HCT116 (cell line): ENCODE results near the gene ATP5PD. TPM values are rescaled to one million over a fixed set of nuclear protein-coding genes. Genes with fewer than 3 reads are reported as not detected.

ENCODE experiments used
- ATAC-seq: fragments of 200-7000 bp; cut with Tn5 transposase; 2 replicates; pipeline ENCODE4 v1.9.1; 2020; ENCODE audit warnings: mild to moderate bottlenecking, moderate library complexity
- BruUV-seq: library from RNA; stranded (reverse); fragments of 400-500 nt; replicated peaks from 2 replicates; lab custom pipeline; 2021; lab: Mats Ljungman, UMichigan
- CTCF ChIA-PET: fragments of 300-600 bp; sonication (Branson Sonifier 250); formaldehyde crosslinking; loops from one replicate; lab custom pipeline; 2021; ENCODE audit warnings: antibody characterized with exemption; lab: Charles Lee
- POLR2A ChIA-PET: fragments of 300-600, 350-600 bp; sonication (Branson Sonifier 250); formaldehyde crosslinking; loops from one replicate; lab custom pipeline; 2021; ENCODE audit warnings: antibody characterized with exemption; lab: Charles Lee
- RAD21 ChIA-PET, 2 experiments: fragments of 300-600 bp; sonication (Branson Sonifier 250); formaldehyde crosslinking; loops; one replicate each; lab custom pipeline; 2023; ENCODE audit warnings: low total read pairs in 2 of 2; ENCODE audit not compliant: uncharacterized antibody in 2 of 2, unreplicated experiment in 2 of 2, low non-redundant PET in 1 of 2; lab: Charles Lee
- DNase-seq: peaks from one replicate; pipeline ENCODE4 v3.0.0-alpha.2; 2010; ENCODE audit warnings: low read depth, low spot score
- H2AFZ ChIP-seq: fragments of 200-600 bp; shearing (Covaris generic), sonication (generic); 2 replicates; pipeline ENCODE4 v1.6.1; 2017; ENCODE audit warnings: low read depth, mixed run types, mixed read lengths, antibody characterized with exemption, low read length; ENCODE audit not compliant: poor library complexity, severe bottlenecking
- H3K27ac ChIP-seq: 2 replicates; pipeline ENCODE4 v1.5.1; 2012; ENCODE audit warnings: low read depth, low read length
- H3K27me3 ChIP-seq: fragments of 200-600 bp; sonication (generic); 2 replicates; pipeline ENCODE4 v1.6.1; 2016; ENCODE audit warnings: mixed run types, low read length, mixed read lengths; ENCODE audit not compliant: insufficient read depth
- H3K36me3 ChIP-seq, 2 experiments: fragments of 200-500 bp in 1 of 2; fragments of 200-600 bp in 1 of 2; sonication (Bioruptor generic) in 1 of 2; sonication (generic) in 1 of 2; 2 replicates each; pipeline versions ENCODE4 v1.5.1 to v1.6.1; 2014 to 2016; ENCODE audit warnings: low read length in 2 of 2, inconsistent platforms in 1 of 2, mixed read lengths in 1 of 2, mixed run types in 1 of 2; ENCODE audit not compliant: insufficient read depth in 2 of 2, control insufficient read depth in 1 of 2
- H3K4me1 ChIP-seq, 2 experiments: fragments of 200-600 bp in 1 of 2; sonication (generic) in 1 of 2; 2 replicates each; pipeline versions ENCODE4 v1.5.1 to v1.6.1; 2012 to 2017; ENCODE audit warnings: low read length in 2 of 2, inconsistent platforms in 1 of 2, mild to moderate bottlenecking in 1 of 2, mixed read lengths in 1 of 2, mixed run types in 1 of 2, moderate library complexity in 1 of 2; ENCODE audit not compliant: insufficient read depth in 2 of 2, control insufficient read depth in 1 of 2
- H3K4me2 ChIP-seq: fragments of 200-600 bp; sonication (generic); 2 replicates; pipeline ENCODE4 v1.6.1; 2017; ENCODE audit warnings: mixed run types, low read length, mixed read lengths
- H3K4me3 ChIP-seq, 2 experiments: fragments of 200-600 bp in 1 of 2; sonication (generic) in 1 of 2; replicated peaks in 1 of 2; 2 replicates each; pipeline ENCODE4 v1.5.1; 2011 to 2016; ENCODE audit warnings: low read length in 2 of 2, control low read depth in 1 of 2, low read depth in 1 of 2, mild to moderate bottlenecking in 1 of 2, mixed read lengths in 1 of 2, mixed run types in 1 of 2
- H3K79me2 ChIP-seq: fragments of 200-600 bp; sonication (generic); 2 replicates; pipeline ENCODE4 v1.6.1; 2017; ENCODE audit warnings: mild to moderate bottlenecking, mixed run types, low read length, moderate library complexity, mixed read lengths; ENCODE audit not compliant: insufficient read depth
- H3K9ac ChIP-seq: fragments of 200-600 bp; sonication (generic); 2 replicates; pipeline ENCODE4 v1.6.1; 2016; ENCODE audit warnings: low read length, mixed read lengths
- H3K9me2 ChIP-seq: fragments of 200-600 bp; sonication (generic), shearing (Covaris generic); 2 replicates; pipeline ENCODE4 v1.6.1; 2017; ENCODE audit warnings: mixed run types, mild to moderate bottlenecking, moderate library complexity; ENCODE audit not compliant: insufficient read depth
- H3K9me3 ChIP-seq, 2 experiments: fragments of 200-500 bp in 1 of 2; fragments of 200-600 bp in 1 of 2; sonication (Bioruptor generic) in 1 of 2; sonication (generic) in 1 of 2; 2 replicates each; pipeline ENCODE4 v1.6.1; 2014 to 2017; ENCODE audit warnings: low read length in 2 of 2, mixed read lengths in 2 of 2, inconsistent platforms in 1 of 2, low read depth in 1 of 2, mild to moderate bottlenecking in 1 of 2, mixed run types in 1 of 2, moderate library complexity in 1 of 2; ENCODE audit not compliant: control insufficient read depth in 1 of 2, insufficient read depth in 1 of 2
- H4K20me1 ChIP-seq: fragments of 200-600 bp; sonication (generic), shearing (Covaris generic); 2 replicates; pipeline ENCODE4 v1.6.1; 2017; ENCODE audit warnings: mixed run types, mild to moderate bottlenecking, moderate library complexity; ENCODE audit not compliant: insufficient read depth
- CBX3 ChIP-seq: IDR thresholded peaks from 2 replicates; pipeline ENCODE4 v1.6.1; 2012; ENCODE audit warnings: low read depth
- CEBPB ChIP-seq: IDR thresholded peaks from 2 replicates; pipeline ENCODE4 v1.6.1; 2012; ENCODE audit warnings: low read depth
- ELF1 ChIP-seq: IDR thresholded peaks from 2 replicates; pipeline ENCODE4 v1.6.1; 2012; ENCODE audit warnings: low read depth, borderline replicate concordance
- EZH2 ChIP-seq: fragments of 200-600 bp; sonication (generic); IDR thresholded peaks from 2 replicates; pipeline ENCODE4 v1.6.1; 2017; ENCODE audit warnings: antibody characterized with exemption, mixed run types
- EZH2phosphoT487 ChIP-seq: fragments of 200-600 bp; IDR thresholded peaks from 2 replicates; pipeline ENCODE4 v1.6.1; 2018; ENCODE audit warnings: antibody characterized with exemption, borderline replicate concordance
- FOSL1 ChIP-seq: IDR thresholded peaks from 2 replicates; pipeline ENCODE4 v1.6.1; 2012; ENCODE audit warnings: low read depth
- POLR2A ChIP-seq: IDR thresholded peaks from 2 replicates; pipeline ENCODE4 v1.7.0; 2011; ENCODE audit warnings: borderline replicate concordance; ENCODE audit not compliant: insufficient read depth, insufficient read length; ENCODE audit errors: extremely low read depth
- POLR2AphosphoS5 ChIP-seq: IDR thresholded peaks from 2 replicates; pipeline ENCODE4 v1.6.1; 2011; ENCODE audit warnings: mild to moderate bottlenecking, low read depth, low read length, moderate library complexity
- SIN3A ChIP-seq: IDR thresholded peaks from 2 replicates; pipeline ENCODE4 v1.6.1; 2012; ENCODE audit warnings: low read depth
- SP1 ChIP-seq: IDR thresholded peaks from 2 replicates; pipeline ENCODE4 v1.6.1; 2012; ENCODE audit warnings: low read depth
- SRF ChIP-seq: IDR thresholded peaks from 2 replicates; pipeline ENCODE4 v1.6.1; 2012; ENCODE audit warnings: low read depth
- TCF7L2 ChIP-seq: IDR thresholded peaks from 2 replicates; pipeline ENCODE4 v1.7.0; 2011; ENCODE audit warnings: borderline replicate concordance, inconsistent platforms; ENCODE audit not compliant: insufficient read depth, insufficient read length; ENCODE audit errors: extremely low read depth
- YY1 ChIP-seq: IDR thresholded peaks from 2 replicates; pipeline ENCODE4 v1.6.1; 2011; ENCODE audit warnings: low read length, low read depth, moderate library complexity, mild to moderate bottlenecking; ENCODE audit not compliant: insufficient replicate concordance; ENCODE audit errors: extremely low read depth
- ZNF274 ChIP-seq: fragments of 200-500 bp; sonication (Bioruptor generic); IDR thresholded peaks from 2 replicates; pipeline ENCODE4 v1.6.1; 2014; ENCODE audit warnings: mild to moderate bottlenecking, low read depth, low read length, inconsistent platforms
- intact Hi-C: fragments of 100-400 bp; cut with micrococcal nuclease; formaldehyde crosslinking; loops from 2 replicates; pipeline ENCODE4 v1.10.0; 2022
- total RNA-seq: library from RNA; stranded (reverse); gene quantifications from one replicate; pipeline ENCODE4 v1.2.1, GENCODE V29; 2021; ENCODE audit not compliant: unreplicated experiment
- TF ChIP-seq, protein P1 (sequence below), 3 experiments: fragments of 200-600 bp in 1 of 3; sonication (generic) in 1 of 3; IDR thresholded peaks in 2 of 3; conservative IDR thresholded peaks in 1 of 3; 2 replicates each; pipeline ENCODE4 v1.5.1; 2012 to 2017; ENCODE audit warnings: low read depth in 2 of 3, low read length in 2 of 3, antibody characterized with exemption in 1 of 3, borderline replicate concordance in 1 of 3, control low read depth in 1 of 3, mild to moderate bottlenecking in 1 of 3, mixed read lengths in 1 of 3, mixed run types in 1 of 3, moderate library complexity in 1 of 3; ENCODE audit not compliant: insufficient read depth in 1 of 3
- TF ChIP-seq, protein P2 (sequence below): IDR thresholded peaks from 2 replicates; pipeline ENCODE4 v1.6.1; 2012
- TF ChIP-seq, protein P3 (sequence below): IDR thresholded peaks from 2 replicates; pipeline ENCODE4 v1.6.1; 2012
- TF ChIP-seq, protein P4 (sequence below): IDR thresholded peaks from 2 replicates; pipeline ENCODE4 v1.6.1; 2012; ENCODE audit warnings: low read depth

ATP5PD gene
- total RNA-seq, 1 experiment from 2014 or later: 407 TPM

DNA sequence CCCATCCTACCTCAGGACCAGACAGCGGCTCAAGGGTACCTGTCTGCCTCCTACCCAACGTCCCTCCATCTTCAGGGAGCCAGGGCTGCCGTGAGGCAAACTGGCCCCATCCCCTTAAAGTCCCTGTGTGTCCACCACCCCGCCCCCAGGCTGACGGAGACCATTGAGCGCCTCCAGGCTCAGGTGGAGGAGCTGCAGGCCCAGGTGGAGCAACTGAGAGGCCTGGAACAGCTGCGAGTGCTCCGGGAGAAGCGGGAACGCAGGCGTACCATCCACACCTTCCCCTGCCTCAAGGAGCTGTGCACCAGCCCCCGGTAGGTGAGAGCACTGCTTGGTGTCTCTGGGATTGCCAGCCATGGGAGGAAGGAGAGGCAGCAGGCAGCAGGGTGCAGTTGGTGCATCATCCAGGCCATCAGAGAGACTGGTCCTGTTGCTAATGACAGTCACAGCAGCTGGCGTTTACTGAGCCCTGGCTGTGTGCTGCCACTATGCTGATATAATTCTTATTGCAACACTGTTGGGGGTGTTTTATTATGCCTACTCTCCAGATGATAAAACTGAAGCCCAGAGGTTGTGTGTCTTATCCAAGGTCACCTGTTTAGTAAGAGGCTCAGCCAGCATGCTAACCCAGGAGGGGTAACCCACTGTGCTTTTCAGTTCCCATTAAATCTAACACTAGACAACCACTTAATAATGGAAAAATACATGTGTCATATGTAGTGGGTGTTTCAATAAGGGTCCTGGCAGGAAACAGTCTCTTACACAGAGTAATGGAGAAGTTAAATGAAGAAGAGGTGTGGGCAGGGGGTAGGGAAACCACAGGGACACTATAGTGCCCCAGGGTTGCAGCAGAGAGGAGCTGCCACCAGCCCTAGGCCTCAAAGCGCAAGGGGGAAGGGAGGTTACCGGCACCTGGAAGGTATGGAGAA, 44.6 kb downstream of the ATP5PD start:
- peaks cover 7 to 21% of the 10 kb centered on the region in 2 experiments; a peak in 2 of 4 replicates for H3K36me3 ChIP-seq
- TF ChIP-seq SIN3A (no peak), ZNF274 (no peak), CBX3 (no peak), CEBPB (no peak), POLR2AphosphoS5 (no peak), SRF (no peak), POLR2A (no peak), EZH2phosphoT487 (no peak), FOSL1 (no peak), SP1 (no peak), ELF1 (no peak), YY1 (no peak), TCF7L2 (no peak), EZH2 (no peak)
- TF ChIP-seq, protein P1, sequence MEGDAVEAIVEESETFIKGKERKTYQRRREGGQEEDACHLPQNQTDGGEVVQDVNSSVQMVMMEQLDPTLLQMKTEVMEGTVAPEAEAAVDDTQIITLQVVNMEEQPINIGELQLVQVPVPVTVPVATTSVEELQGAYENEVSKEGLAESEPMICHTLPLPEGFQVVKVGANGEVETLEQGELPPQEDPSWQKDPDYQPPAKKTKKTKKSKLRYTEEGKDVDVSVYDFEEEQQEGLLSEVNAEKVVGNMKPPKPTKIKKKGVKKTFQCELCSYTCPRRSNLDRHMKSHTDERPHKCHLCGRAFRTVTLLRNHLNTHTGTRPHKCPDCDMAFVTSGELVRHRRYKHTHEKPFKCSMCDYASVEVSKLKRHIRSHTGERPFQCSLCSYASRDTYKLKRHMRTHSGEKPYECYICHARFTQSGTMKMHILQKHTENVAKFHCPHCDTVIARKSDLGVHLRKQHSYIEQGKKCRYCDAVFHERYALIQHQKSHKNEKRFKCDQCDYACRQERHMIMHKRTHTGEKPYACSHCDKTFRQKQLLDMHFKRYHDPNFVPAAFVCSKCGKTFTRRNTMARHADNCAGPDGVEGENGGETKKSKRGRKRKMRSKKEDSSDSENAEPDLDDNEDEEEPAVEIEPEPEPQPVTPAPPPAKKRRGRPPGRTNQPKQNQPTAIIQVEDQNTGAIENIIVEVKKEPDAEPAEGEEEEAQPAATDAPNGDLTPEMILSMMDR (IDR thresholded peaks at IDR 0.05 in 2 of 3, conservative IDR thresholded peaks at IDR 0.05 in 1 of 3; ENCODE audit: borderline replicate concordance in 1 of 3, insufficient read depth in 1 of 3, low read depth in 2 of 3, low read length in 2 of 3): no peak
- TF ChIP-seq, protein P2, sequence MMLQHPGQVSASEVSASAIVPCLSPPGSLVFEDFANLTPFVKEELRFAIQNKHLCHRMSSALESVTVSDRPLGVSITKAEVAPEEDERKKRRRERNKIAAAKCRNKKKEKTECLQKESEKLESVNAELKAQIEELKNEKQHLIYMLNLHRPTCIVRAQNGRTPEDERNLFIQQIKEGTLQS: no peak
- TF ChIP-seq, protein P3, sequence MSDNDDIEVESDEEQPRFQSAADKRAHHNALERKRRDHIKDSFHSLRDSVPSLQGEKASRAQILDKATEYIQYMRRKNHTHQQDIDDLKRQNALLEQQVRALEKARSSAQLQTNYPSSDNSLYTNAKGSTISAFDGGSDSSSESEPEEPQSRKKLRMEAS: no peak
- TF ChIP-seq, protein P4, sequence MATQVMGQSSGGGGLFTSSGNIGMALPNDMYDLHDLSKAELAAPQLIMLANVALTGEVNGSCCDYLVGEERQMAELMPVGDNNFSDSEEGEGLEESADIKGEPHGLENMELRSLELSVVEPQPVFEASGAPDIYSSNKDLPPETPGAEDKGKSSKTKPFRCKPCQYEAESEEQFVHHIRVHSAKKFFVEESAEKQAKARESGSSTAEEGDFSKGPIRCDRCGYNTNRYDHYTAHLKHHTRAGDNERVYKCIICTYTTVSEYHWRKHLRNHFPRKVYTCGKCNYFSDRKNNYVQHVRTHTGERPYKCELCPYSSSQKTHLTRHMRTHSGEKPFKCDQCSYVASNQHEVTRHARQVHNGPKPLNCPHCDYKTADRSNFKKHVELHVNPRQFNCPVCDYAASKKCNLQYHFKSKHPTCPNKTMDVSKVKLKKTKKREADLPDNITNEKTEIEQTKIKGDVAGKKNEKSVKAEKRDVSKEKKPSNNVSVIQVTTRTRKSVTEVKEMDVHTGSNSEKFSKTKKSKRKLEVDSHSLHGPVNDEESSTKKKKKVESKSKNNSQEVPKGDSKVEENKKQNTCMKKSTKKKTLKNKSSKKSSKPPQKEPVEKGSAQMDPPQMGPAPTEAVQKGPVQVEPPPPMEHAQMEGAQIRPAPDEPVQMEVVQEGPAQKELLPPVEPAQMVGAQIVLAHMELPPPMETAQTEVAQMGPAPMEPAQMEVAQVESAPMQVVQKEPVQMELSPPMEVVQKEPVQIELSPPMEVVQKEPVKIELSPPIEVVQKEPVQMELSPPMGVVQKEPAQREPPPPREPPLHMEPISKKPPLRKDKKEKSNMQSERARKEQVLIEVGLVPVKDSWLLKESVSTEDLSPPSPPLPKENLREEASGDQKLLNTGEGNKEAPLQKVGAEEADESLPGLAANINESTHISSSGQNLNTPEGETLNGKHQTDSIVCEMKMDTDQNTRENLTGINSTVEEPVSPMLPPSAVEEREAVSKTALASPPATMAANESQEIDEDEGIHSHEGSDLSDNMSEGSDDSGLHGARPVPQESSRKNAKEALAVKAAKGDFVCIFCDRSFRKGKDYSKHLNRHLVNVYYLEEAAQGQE: no peak
- no peak overlapping the region for H3K4me3 ChIP-seq
- H3K9ac ChIP-seq: no peak overlapping the region
- H3K9me2 ChIP-seq: no peaks in the 10 kb centered on the region
- ChIA-PET POLR2A (no interaction called here), RAD21 (no interaction called here), CTCF (no interaction called here)
- H3K27ac ChIP-seq: no peak overlapping the region
- H3K4me1 ChIP-seq: no peaks in the 10 kb centered on the region
- no peak for DNase-seq
- H3K4me2 ChIP-seq: no peak overlapping the region
- H3K27me3 ChIP-seq: no peaks in the 10 kb centered on the region
- H4K20me1 ChIP-seq: no peaks in the 10 kb centered on the region
- intact Hi-C loops: no loop called here
- H3K9me3 ChIP-seq: no peaks in the 10 kb centered on the region
- ATAC-seq: no peak
- 0 out of 2 replicates have a peak, but pooled peaks cover 4% of the 10 kb centered on the region for H3K79me2 ChIP-seq
- H2AFZ ChIP-seq: no peak overlapping the region
- no TSS peak for BruUV-seq
